ENCODE results near the gene MAX. TPM values are rescaled to one million over a fixed set of nuclear protein-coding genes. Genes with fewer than 3 reads are reported as not detected.

MAX gene
- total RNA-seq, 1 experiment from 2014 or later = 68.9 TPM

GRCh38 chr14:65103150-65103760 lies 938 bp upstream of the MAX start:
- peaks cover 34% of the 10 kb centered on the region for H3K79me2 ChIP-seq (ENCODE audit: low read length)
- H3K9me3 ChIP-seq (ENCODE audit: low read length) = no peaks in the 10 kb centered on the region
- peak overlapping the region; percentile 94 for H2AFZ ChIP-seq (ENCODE audit: low read length)
- no peaks in the 10 kb centered on the region for H3K9me2 ChIP-seq (replicated peaks; ENCODE audit: low read length)
- H4K20me1 ChIP-seq (ENCODE audit: low read length) = 0 out of 2 replicates have a peak, but pooled peaks cover 1% of the 10 kb centered on the region
- peak overlapping the region; percentile 57 for H3K27ac ChIP-seq (ENCODE audit: low read length)
- H3K27me3 ChIP-seq (ENCODE audit: low read length) = no peaks in the 10 kb centered on the region
- peaks cover 21% of the 10 kb centered on the region for H3K4me1 ChIP-seq (ENCODE audit: insufficient read depth, low read length)
- peak overlapping the region; percentile 75 for H3K9ac ChIP-seq (ENCODE audit: low read length)
- peak; percentile 29 for DNase-seq
- CTCF ChIA-PET = interaction anchor here (0.7 to 0.8 kb wide), 2 partner anchors 452 to 721 kb away, joined by 3 to 16 read pairs; no protein-coding TSS in a partner anchor
- peak overlapping the region; percentile 87 for H3K4me2 ChIP-seq (ENCODE audit: low read length)
- TF ChIP-seq CTCF (conservative IDR thresholded peaks at IDR 0.05; ENCODE audit: low read depth, low read length) = peak; percentile 50
- no peak for TF ChIP-seq EZH2 (IDR thresholded peaks at IDR 0.05; ENCODE audit: low read length, unreplicated experiment)
- TSS peak; percentile 90 for BruUV-seq (replicated peaks)
- peaks cover 7% of the 10 kb centered on the region; the same call in 1 of the 2 replicates for H3K36me3 ChIP-seq (ENCODE audit: low read depth, low read length)
- intact Hi-C loops (cut with micrococcal nuclease) = loop anchor here (2.0 to 5.0 kb wide), 2 partner anchors 28 to 116 kb away; partner anchors contain the start of gene FNTB
- ATAC-seq = peak; percentile 2
- H3F3A ChIP-seq (ENCODE audit: low read length, unreplicated experiment) = no peaks in the 10 kb centered on the region
- peak overlapping the region; percentile 82 for H3K4me3 ChIP-seq (ENCODE audit: low read length)
- POLR2A ChIA-PET (ENCODE audit: unreplicated experiment) = interaction anchor here (0.6 to 0.7 kb wide), 2 partner anchors 58 to 496 kb away, joined by 4 read pairs; no protein-coding TSS in a partner anchor

DNA sequence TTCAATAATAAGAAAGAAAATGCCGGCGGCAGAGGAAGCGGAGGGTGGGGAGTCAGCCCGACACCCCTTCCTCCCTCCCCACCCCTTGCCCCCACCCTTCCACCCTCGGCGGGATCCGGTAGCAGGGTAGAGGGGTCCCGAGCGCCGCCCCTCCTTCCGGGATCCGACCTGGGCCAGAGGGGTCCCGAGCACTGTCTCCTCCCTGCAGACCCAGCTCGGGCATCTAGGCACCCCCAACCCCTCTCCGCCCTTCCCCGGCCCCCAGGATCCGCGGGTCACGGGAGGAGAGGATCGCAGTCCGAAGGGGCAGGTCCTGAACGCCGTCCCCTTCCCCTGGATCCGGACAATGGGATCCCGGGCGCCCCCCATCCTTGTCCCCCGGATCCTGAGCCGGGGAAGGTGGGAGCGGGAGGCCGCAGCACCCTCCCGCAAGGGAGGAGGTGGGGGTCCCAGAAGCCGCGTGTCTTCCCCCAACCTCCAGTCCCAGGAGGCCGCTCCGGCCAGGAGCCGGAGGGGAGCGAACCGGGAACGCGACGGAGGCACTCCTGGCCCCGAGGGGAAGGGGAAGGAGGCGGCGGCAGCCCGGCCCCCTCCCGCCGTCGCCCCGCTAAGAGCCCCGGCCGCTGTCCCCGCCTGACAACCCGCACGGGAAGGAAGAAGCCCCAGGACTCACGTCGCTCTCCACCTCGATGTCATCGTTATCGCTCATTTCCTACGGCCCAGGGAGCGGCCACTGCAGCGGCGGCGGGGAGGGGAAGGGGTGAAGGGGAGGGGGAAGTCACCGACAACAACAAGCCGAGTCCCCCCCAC lies 481 bp downstream of the MAX start:
- no peaks in the 10 kb centered on the region for H3K27me3 ChIP-seq (ENCODE audit: low read length)
- TF ChIP-seq EZH2phosphoT487 (IDR thresholded peaks at IDR 0.05; ENCODE audit: borderline replicate concordance, low read length) (no peak), EZH2 (IDR thresholded peaks at IDR 0.05; ENCODE audit: low read length, unreplicated experiment) (no peak), CTCF (conservative IDR thresholded peaks at IDR 0.05; ENCODE audit: low read depth, low read length) (no peak)
- H3K27ac ChIP-seq (ENCODE audit: low read length) = peak overlapping the region; percentile 17
- intact Hi-C loops (cut with micrococcal nuclease) = loop anchor here (2.0 to 5.0 kb wide), 2 partner anchors 29 to 115 kb away; partner anchors contain the start of gene FNTB
- no TSS peak for BruUV-seq (replicated peaks)
- CTCF ChIA-PET = interaction anchor here (0.6 to 0.8 kb wide), 3 partner anchors 69 to 258 kb away, joined by 3 read pairs; no protein-coding TSS in a partner anchor
- H2AFZ ChIP-seq (ENCODE audit: low read length) = peak overlapping the region; percentile 58
- DNase-seq = no peak
- peaks cover 21% of the 10 kb centered on the region for H3K4me1 ChIP-seq (ENCODE audit: insufficient read depth, low read length)
- ATAC-seq = no peak
- peaks cover 13% of the 10 kb centered on the region for H3K36me3 ChIP-seq (ENCODE audit: low read depth, low read length)
- H3F3A ChIP-seq (ENCODE audit: low read length, unreplicated experiment) = no peaks in the 10 kb centered on the region
- POLR2A ChIA-PET (ENCODE audit: unreplicated experiment) = interaction anchor here (0.6 to 1.0 kb wide), 5 partner anchors 90 to 1406 kb away, joined by 4 to 6 read pairs (median 4); partner anchors contain the start of gene GPHN
- H3K4me2 ChIP-seq (ENCODE audit: low read length) = peak overlapping the region; percentile 97
- peak overlapping the region; percentile 85 for H3K9ac ChIP-seq (ENCODE audit: low read length)
- no peaks in the 10 kb centered on the region for H3K9me2 ChIP-seq (replicated peaks; ENCODE audit: low read length)
- peaks cover 48% of the 10 kb centered on the region for H3K79me2 ChIP-seq (ENCODE audit: low read length)
- H4K20me1 ChIP-seq (ENCODE audit: low read length) = 0 out of 2 replicates have a peak, but pooled peaks cover 5% of the 10 kb centered on the region
- H3K4me3 ChIP-seq (ENCODE audit: low read length) = peak overlapping the region; percentile 89
- no peaks in the 10 kb centered on the region for H3K9me3 ChIP-seq (ENCODE audit: low read length)
